Endothelial cell of umbilical vein (primary cell): ENCODE measurements around the gene SHISA6. TPM values are rescaled to one million over a fixed set of nuclear protein-coding genes. Genes with fewer than 3 reads are reported as not detected.

ENCODE experiments used
- BruUV-seq: library from RNA; stranded (reverse); fragments of 400-500 nt; replicated peaks from 2 replicates; lab custom pipeline; 2021; lab: Mats Ljungman, UMichigan
- CTCF ChIA-PET: fragments of 300-600, 350-600 bp; sonication (Branson Sonifier 250); formaldehyde crosslinking; loops from one replicate; lab custom pipeline; 2021; ENCODE audit warnings: antibody characterized with exemption, inconsistent platforms; lab: Charles Lee
- POLR2A ChIA-PET: fragments of 300-600, 350-600 bp; sonication (Branson Sonifier 250); formaldehyde crosslinking; loops from one replicate; lab custom pipeline; 2021; ENCODE audit warnings: antibody characterized with exemption, inconsistent platforms; lab: Charles Lee
- DNase-seq: peaks from one replicate; pipeline ENCODE4 v3.0.0-alpha.2; 2011; ENCODE audit warnings: low read depth, low spot score
- FAIRE-seq: peaks from 2 replicates; lab custom pipeline; 2011; peaks lifted over from hg19 to GRCh38; lab: Jason Lieb, UNC
- H2AFZ ChIP-seq: 2 replicates; pipeline ENCODE4 v1.6.0; 2012; ENCODE audit warnings: low read depth, low read length, control low read depth, inconsistent platforms
- H3K27ac ChIP-seq: 2 replicates; pipeline ENCODE4 v1.5.1; 2011; ENCODE audit warnings: low read depth, mild to moderate bottlenecking, control low read depth, low read length, moderate library complexity; ENCODE audit not compliant: insufficient read depth
- H3K27me3 ChIP-seq, 2 experiments: 2 replicates each; pipeline versions ENCODE4 v1.6.0 to v1.6.1; 2011; ENCODE audit warnings: low read length in 2 of 2, mixed read lengths in 1 of 2; ENCODE audit not compliant: control insufficient read depth in 2 of 2, insufficient read depth in 2 of 2
- H3K36me3 ChIP-seq, 2 experiments: 2 replicates in 1 of 2; 3 replicates in 1 of 2; pipeline ENCODE4 v1.5.1; 2011; ENCODE audit warnings: low read length in 2 of 2, mild to moderate bottlenecking in 1 of 2, moderate library complexity in 1 of 2; ENCODE audit not compliant: control insufficient read depth in 2 of 2, insufficient read depth in 2 of 2; ENCODE audit errors: extremely low read depth in 1 of 2
- H3K4me1 ChIP-seq: 3 replicates; pipeline ENCODE4 v1.5.1; 2011; ENCODE audit warnings: mild to moderate bottlenecking, low read length; ENCODE audit not compliant: control insufficient read depth, insufficient read depth; ENCODE audit errors: extremely low read depth
- H3K4me2 ChIP-seq: 2 replicates; pipeline ENCODE4 v1.6.1; 2011; ENCODE audit warnings: low read length, control low read depth, mixed read lengths; ENCODE audit not compliant: insufficient read depth
- H3K4me3 ChIP-seq, 3 experiments: fragments of 200-600 bp in 1 of 3; sonication (generic), shearing (Covaris generic) in 1 of 3; replicated peaks in 1 of 3; 2 replicates each; pipeline ENCODE4 v1.5.1; 2011 to 2016; ENCODE audit warnings: control low read depth in 3 of 3, low read length in 3 of 3, mild to moderate bottlenecking in 2 of 3, inconsistent platforms in 1 of 3, low read depth in 1 of 3, moderate library complexity in 1 of 3; ENCODE audit not compliant: insufficient read depth in 1 of 3
- H3K79me2 ChIP-seq: 2 replicates; pipeline ENCODE4 v1.6.0; 2012; ENCODE audit warnings: low read length, inconsistent platforms; ENCODE audit not compliant: control insufficient read depth, insufficient read depth
- H3K9ac ChIP-seq: replicated peaks from 2 replicates; pipeline ENCODE3; 2011; ENCODE audit warnings: low read length, control low read depth; ENCODE audit not compliant: insufficient read depth; ENCODE audit errors: extremely low read depth
- H3K9me1 ChIP-seq: replicated peaks from 3 replicates; pipeline ENCODE4 v1.6.0; 2011; ENCODE audit warnings: mild to moderate bottlenecking, low read length; ENCODE audit not compliant: control insufficient read depth, insufficient read depth; ENCODE audit errors: extremely low read depth
- H3K9me3 ChIP-seq: replicated peaks from 2 replicates; pipeline ENCODE4 v1.5.1; 2012; ENCODE audit warnings: low read length, inconsistent platforms; ENCODE audit not compliant: control insufficient read depth, insufficient read depth
- H4K20me1 ChIP-seq: replicated peaks from 2 replicates; pipeline ENCODE3; 2011; ENCODE audit warnings: mild to moderate bottlenecking, low read length; ENCODE audit not compliant: control insufficient read depth, insufficient read depth; ENCODE audit errors: extremely low read depth
- EZH2 ChIP-seq: IDR thresholded peaks from 2 replicates; pipeline ENCODE4 v1.6.1; 2012; ENCODE audit warnings: borderline replicate concordance, low read depth, mild to moderate bottlenecking, moderate library complexity, low read length, inconsistent platforms; ENCODE audit not compliant: severe bottlenecking
- FOS ChIP-seq: IDR thresholded peaks from 2 replicates; pipeline ENCODE4 v1.6.1; 2011; ENCODE audit warnings: mild to moderate bottlenecking, low read length, moderate library complexity, borderline replicate concordance; ENCODE audit not compliant: insufficient read depth
- GATA2 ChIP-seq: IDR thresholded peaks from 2 replicates; pipeline ENCODE4 v1.7.0; 2011; ENCODE audit warnings: low read depth, mild to moderate bottlenecking, moderate library complexity, mixed read lengths, low read length; ENCODE audit not compliant: insufficient read length, insufficient read depth
- MYC ChIP-seq: IDR thresholded peaks from one replicate; pipeline ENCODE4 v1.6.1; 2011; ENCODE audit warnings: mild to moderate bottlenecking, low read depth, low read length
- POLR2A ChIP-seq: IDR thresholded peaks from 2 replicates; pipeline ENCODE4 v1.6.1; 2012; ENCODE audit warnings: low read depth, mild to moderate bottlenecking, control low read depth, low read length
- dilution Hi-C: fragments of 300-500 bp; cut with MboI; formaldehyde crosslinking; loops from one replicate; pipeline ENCODE4 v1.15.0; 2019; ENCODE audit warnings: low sequenced_read_pairs; ENCODE audit not compliant: extremely low pct_ligation_motif_present
- intact Hi-C: fragments of 100-400 bp; cut with micrococcal nuclease; formaldehyde crosslinking; loops from one replicate; pipeline ENCODE4 v1.10.0; 2022
- polyA plus RNA-seq, 4 experiments: library from polyadenylated mRNA; depleted of rRNA in 3 of 4; stranded (reverse) in 3 of 4; unstranded in 1 of 4; fragments of >200 nt; gene quantifications; 2 replicates each; pipeline versions ENCODE4 v1.2.1 to v1.2.3, GENCODE V29; 2011 to 2012; ENCODE audit warnings: missing spikeins in 1 of 4
- total RNA-seq: library from RNA; stranded (reverse); gene quantifications from 2 replicates; pipeline ENCODE4 v1.2.3, GENCODE V29; 2021
- TF ChIP-seq, protein P1 (sequence below), 2 donors: IDR thresholded peaks; 1 replicate in 1 of 2; 2 replicates in 1 of 2; pipeline ENCODE4 v1.5.1; 2011; ENCODE audit warnings: low read length in 2 of 2, mild to moderate bottlenecking in 2 of 2, moderate library complexity in 2 of 2, control low read depth in 1 of 2, inconsistent platforms in 1 of 2, low read depth in 1 of 2; ENCODE audit not compliant: insufficient read depth in 1 of 2; ENCODE audit errors: extremely low read depth in 1 of 2
- TF ChIP-seq, protein P2 (sequence below): IDR thresholded peaks from 2 replicates; pipeline ENCODE4 v1.6.1; 2011; ENCODE audit not compliant: insufficient read depth, insufficient read length

Gene SHISA6
- total and polyA plus RNA-seq, 2 donors (not counting 3 experiments of a cell fraction or from before 2014, with no cell fraction given), result not detected

DNA sequence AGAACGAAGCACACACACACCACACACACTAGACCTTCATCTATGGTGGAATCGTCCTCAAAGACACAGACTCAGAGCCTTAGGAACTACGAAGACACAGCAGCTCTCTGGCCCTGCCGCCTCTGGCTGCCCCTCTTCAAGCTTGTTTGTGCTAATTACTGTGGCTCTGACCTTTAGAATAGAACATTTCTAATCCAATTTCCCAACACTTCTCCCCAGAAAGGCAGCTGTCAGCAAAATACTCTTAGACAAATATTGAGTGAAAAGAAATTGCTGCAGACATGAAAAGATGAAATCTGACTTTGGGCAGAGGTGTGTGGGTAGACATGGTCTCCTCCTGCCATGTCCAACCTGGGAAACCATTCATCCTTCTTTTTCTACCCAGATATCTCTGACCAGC is 205.3 kb downstream of the SHISA6 start:
- Histone ChIP-seq H3K4me1 (no peaks in the 10 kb centered on the region), H4K20me1 (no peaks in the 10 kb centered on the region), H3K36me3 (no peaks in the 10 kb centered on the region), H3K9me3 (no peaks in the 10 kb centered on the region), H3K27ac (no peak overlapping the region), H2AFZ (no peak overlapping the region), H3K27me3 (no peaks in the 10 kb centered on the region), H3K79me2 (no peaks in the 10 kb centered on the region), H3K9me1 (no peaks in the 10 kb centered on the region), H3K4me2 (no peak overlapping the region), H3K9ac (no peak overlapping the region), H3K4me3 (no peak overlapping the region)
- dilution Hi-C loops, result no loop called here
- no TSS peak for BruUV-seq
- DNase-seq (no peak), FAIRE-seq (no peak)
- POLR2A ChIA-PET, result no interaction called here
- CTCF ChIA-PET, result no interaction called here
- intact Hi-C loops, result no loop called here
- TF ChIP-seq, protein P1, sequence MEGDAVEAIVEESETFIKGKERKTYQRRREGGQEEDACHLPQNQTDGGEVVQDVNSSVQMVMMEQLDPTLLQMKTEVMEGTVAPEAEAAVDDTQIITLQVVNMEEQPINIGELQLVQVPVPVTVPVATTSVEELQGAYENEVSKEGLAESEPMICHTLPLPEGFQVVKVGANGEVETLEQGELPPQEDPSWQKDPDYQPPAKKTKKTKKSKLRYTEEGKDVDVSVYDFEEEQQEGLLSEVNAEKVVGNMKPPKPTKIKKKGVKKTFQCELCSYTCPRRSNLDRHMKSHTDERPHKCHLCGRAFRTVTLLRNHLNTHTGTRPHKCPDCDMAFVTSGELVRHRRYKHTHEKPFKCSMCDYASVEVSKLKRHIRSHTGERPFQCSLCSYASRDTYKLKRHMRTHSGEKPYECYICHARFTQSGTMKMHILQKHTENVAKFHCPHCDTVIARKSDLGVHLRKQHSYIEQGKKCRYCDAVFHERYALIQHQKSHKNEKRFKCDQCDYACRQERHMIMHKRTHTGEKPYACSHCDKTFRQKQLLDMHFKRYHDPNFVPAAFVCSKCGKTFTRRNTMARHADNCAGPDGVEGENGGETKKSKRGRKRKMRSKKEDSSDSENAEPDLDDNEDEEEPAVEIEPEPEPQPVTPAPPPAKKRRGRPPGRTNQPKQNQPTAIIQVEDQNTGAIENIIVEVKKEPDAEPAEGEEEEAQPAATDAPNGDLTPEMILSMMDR (IDR thresholded peaks at IDR 0.05; ENCODE audit: extremely low read depth in 1 of 2, insufficient read depth in 1 of 2, low read depth in 1 of 2, low read length in 2 of 2), result no peak
- TF ChIP-seq MYC, result no peak

DNA sequence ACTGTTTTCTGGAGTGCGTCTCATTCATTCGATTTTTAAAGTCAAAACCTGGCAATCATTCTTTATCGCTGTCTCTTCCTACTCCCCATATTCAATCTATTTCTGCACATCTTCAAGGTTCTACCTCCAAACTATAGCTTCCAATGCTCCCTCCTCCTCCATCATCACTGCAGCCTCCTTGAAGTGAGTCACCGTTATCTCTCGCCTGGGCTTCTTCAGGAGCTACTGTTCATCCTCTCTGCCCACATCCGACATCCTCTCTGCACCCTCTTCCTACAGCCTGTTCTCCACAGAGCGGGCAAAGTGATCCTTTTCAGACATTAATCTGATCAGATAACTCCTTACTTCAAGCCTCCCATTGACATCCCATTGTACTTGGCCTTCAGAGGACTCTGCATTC is 213.1 kb downstream of the SHISA6 start:
- ChIA-PET CTCF (no interaction called here), POLR2A (no interaction called here)
- FAIRE-seq, result no peak
- intact Hi-C loops, result no loop called here
- Histone ChIP-seq H3K9me1 (no peaks in the 10 kb centered on the region), H3K9ac (no peak overlapping the region), H3K27ac (no peak overlapping the region), H2AFZ (no peak overlapping the region), H3K4me2 (no peak overlapping the region), H3K4me3 (no peak overlapping the region), H4K20me1 (no peaks in the 10 kb centered on the region), H3K36me3 (no peaks in the 10 kb centered on the region), H3K9me3 (peaks cover 14% of the 10 kb centered on the region), H3K4me1 (no peaks in the 10 kb centered on the region), H3K27me3 (no peaks in the 10 kb centered on the region), H3K79me2 (no peaks in the 10 kb centered on the region)
- TF ChIP-seq POLR2A (no peak), GATA2 (no peak), FOS (no peak), EZH2 (no peak)
- TF ChIP-seq, protein P1 (IDR thresholded peaks at IDR 0.05; ENCODE audit: extremely low read depth in 1 of 2, insufficient read depth in 1 of 2, low read depth in 1 of 2, low read length in 2 of 2), result no peak
- TF ChIP-seq, protein P2, sequence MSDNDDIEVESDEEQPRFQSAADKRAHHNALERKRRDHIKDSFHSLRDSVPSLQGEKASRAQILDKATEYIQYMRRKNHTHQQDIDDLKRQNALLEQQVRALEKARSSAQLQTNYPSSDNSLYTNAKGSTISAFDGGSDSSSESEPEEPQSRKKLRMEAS, result no peak
- no peak for DNase-seq
- dilution Hi-C loops, result no loop called here
- BruUV-seq, result no TSS peak
